H1 (cell line): Measurements from ENCODE around the gene MAP6D1. TPM values are rescaled to one million over a fixed set of nuclear protein-coding genes. Genes with fewer than 3 reads are reported as not detected.

Experiments used
- CTCF ChIA-PET: fragments of 300-600 bp; sonication (Branson Sonifier 250); formaldehyde crosslinking; loops from one replicate; lab custom pipeline; 2021; ENCODE audit not compliant: partially characterized antibody; lab: Charles Lee
- POLR2A ChIA-PET: fragments of 300-600 bp; sonication (Branson Sonifier 250); formaldehyde crosslinking; loops from one replicate; lab custom pipeline; 2021; ENCODE audit warnings: inconsistent platforms; ENCODE audit not compliant: partially characterized antibody; lab: Charles Lee
- DNase-seq, 2 experiments: peaks; one replicate each; pipeline versions ENCODE4 v3.0.0 to v3.0.0-alpha.2; 2010 to 2022; ENCODE audit warnings: low spot score in 2 of 2, low read depth in 1 of 2, mixed read lengths in 1 of 2
- FAIRE-seq: peaks from 2 replicates; lab custom pipeline; 2011; peaks lifted over from hg19 to GRCh38; lab: Jason Lieb, UNC
- H2AFZ ChIP-seq: 2 replicates; pipeline ENCODE4 v1.8.1; 2012; ENCODE audit warnings: low read length, inconsistent platforms
- H2AK5ac ChIP-seq: 2 replicates; pipeline ENCODE4 v1.6.1; 2013; ENCODE audit warnings: low read depth, low read length
- H2BK120ac ChIP-seq: replicated peaks from 2 replicates; pipeline ENCODE3; 2013; ENCODE audit warnings: low read depth, low read length, inconsistent platforms
- H2BK12ac ChIP-seq: 2 replicates; pipeline ENCODE4 v1.6.1; 2013; ENCODE audit warnings: low read depth, low read length
- H2BK15ac ChIP-seq: 2 replicates; pipeline ENCODE4 v1.6.1; 2013; ENCODE audit warnings: low read length
- H2BK20ac ChIP-seq: 2 replicates; pipeline ENCODE4 v1.6.1; 2013; ENCODE audit warnings: low read length
- H2BK5ac ChIP-seq: 2 replicates; pipeline ENCODE4 v1.6.1; 2013; ENCODE audit warnings: low read depth, low read length
- H3K14ac ChIP-seq: 2 replicates; pipeline ENCODE4 v1.6.1; 2013; ENCODE audit warnings: inconsistent platforms; ENCODE audit not compliant: insufficient read length
- H3K18ac ChIP-seq: 2 replicates; pipeline ENCODE4 v1.6.1; 2013; ENCODE audit warnings: low read length; ENCODE audit errors: extremely low read depth
- H3K23ac ChIP-seq: 2 replicates; pipeline ENCODE4 v1.6.1; 2013; ENCODE audit warnings: inconsistent platforms; ENCODE audit not compliant: insufficient read length
- H3K23me2 ChIP-seq: 2 replicates; pipeline ENCODE4 v1.6.1; 2013; ENCODE audit warnings: low read depth, low read length
- H3K27ac ChIP-seq: 2 replicates; pipeline ENCODE4 v1.6.1; 2011; ENCODE audit warnings: low read depth, low read length, inconsistent platforms
- H3K27me3 ChIP-seq, 4 experiments: replicated peaks in 1 of 4; 1 replicate in 1 of 4; 2 replicates in 3 of 4; pipeline versions ENCODE4 v1.6.1 to v1.8.1; 2011 to 2013; ENCODE audit warnings: low read length in 3 of 4, mild to moderate bottlenecking in 3 of 4, inconsistent platforms in 2 of 4, mixed read lengths in 2 of 4, moderate library complexity in 1 of 4; ENCODE audit not compliant: control insufficient read depth in 3 of 4, insufficient read depth in 3 of 4; ENCODE audit errors: extremely low read depth in 1 of 4
- H3K36me3 ChIP-seq, 4 experiments: 2 replicates each; pipeline versions ENCODE4 v1.6.1 to v1.8.1; 2011 to 2013; ENCODE audit warnings: mild to moderate bottlenecking in 4 of 4, low read length in 3 of 4, moderate library complexity in 2 of 4, control low read depth in 1 of 4, inconsistent platforms in 1 of 4; ENCODE audit not compliant: insufficient read depth in 4 of 4, control insufficient read depth in 2 of 4
- H3K4ac ChIP-seq: replicated peaks from 2 replicates; pipeline ENCODE3; 2013; ENCODE audit warnings: low read length, low read depth, mixed read lengths, inconsistent platforms; ENCODE audit not compliant: insufficient read length
- H3K4me1 ChIP-seq, 4 experiments: replicated peaks in 1 of 4; 1 replicate in 1 of 4; 2 replicates in 3 of 4; pipeline versions ENCODE4 v1.6.1 to v1.8.1; 2011 to 2013; ENCODE audit warnings: low read length in 3 of 4, inconsistent platforms in 2 of 4, mixed read lengths in 1 of 4; ENCODE audit not compliant: insufficient read depth in 4 of 4, control insufficient read depth in 3 of 4
- H3K4me2 ChIP-seq, 2 experiments: 2 replicates each; pipeline versions ENCODE4 v1.6.1 to v1.8.1; 2011 to 2013; ENCODE audit warnings: low read depth in 2 of 2, low read length in 2 of 2, control low read depth in 1 of 2, inconsistent platforms in 1 of 2, mild to moderate bottlenecking in 1 of 2; ENCODE audit not compliant: insufficient read depth in 1 of 2
- H3K4me3 ChIP-seq, 4 experiments: fragments of 200-600, 300-600 bp in 1 of 4; sonication (generic), shearing (Covaris generic), sonication (Bioruptor Twin) in 1 of 4; 2 replicates each; pipeline versions ENCODE4 v1.5.1 to v1.8.1; 2011 to 2016; ENCODE audit warnings: low read length in 4 of 4, low read depth in 3 of 4, control low read depth in 2 of 4, inconsistent platforms in 2 of 4, mild to moderate bottlenecking in 2 of 4, mixed read lengths in 1 of 4, moderate library complexity in 1 of 4; ENCODE audit not compliant: insufficient read depth in 2 of 4; ENCODE audit errors: extremely low read depth in 1 of 4
- H3K56ac ChIP-seq: replicated peaks from 2 replicates; pipeline ENCODE3; 2013; ENCODE audit warnings: low read depth, mild to moderate bottlenecking, mixed read lengths, low read length, inconsistent platforms; ENCODE audit not compliant: insufficient read length
- H3K79me1 ChIP-seq: 2 replicates; pipeline ENCODE4 v1.6.1; 2013; ENCODE audit warnings: low read depth, low read length, control low read depth
- H3K79me2 ChIP-seq, 2 experiments: 2 replicates each; pipeline versions ENCODE4 v1.6.1 to v1.8.1; 2012 to 2013; ENCODE audit warnings: low read length in 2 of 2, mild to moderate bottlenecking in 2 of 2, inconsistent platforms in 1 of 2; ENCODE audit not compliant: insufficient read depth in 2 of 2, control insufficient read depth in 1 of 2
- H3K9ac ChIP-seq, 4 experiments: replicated peaks in 1 of 4; 1 replicate in 1 of 4; 2 replicates in 3 of 4; pipeline versions ENCODE4 v1.6.1 to v1.8.1; 2011 to 2013; ENCODE audit warnings: low read depth in 3 of 4, low read length in 3 of 4, control low read depth in 2 of 4, mild to moderate bottlenecking in 2 of 4, moderate library complexity in 2 of 4, inconsistent platforms in 1 of 4; ENCODE audit errors: extremely low read depth in 1 of 4
- H3K9me3 ChIP-seq, 2 experiments: 2 replicates each; pipeline versions ENCODE4 v1.6.1 to v1.8.1; 2012 to 2013; ENCODE audit warnings: mild to moderate bottlenecking in 2 of 2, moderate library complexity in 2 of 2, control low read depth in 1 of 2, inconsistent platforms in 1 of 2, low read depth in 1 of 2, low read length in 1 of 2, mixed read lengths in 1 of 2; ENCODE audit not compliant: insufficient read depth in 2 of 2
- H4K20me1 ChIP-seq, 2 experiments: replicated peaks in 1 of 2; 2 replicates each; pipeline versions ENCODE3 to v1.8.1; 2011 to 2013; ENCODE audit warnings: inconsistent platforms in 2 of 2, low read length in 2 of 2, mild to moderate bottlenecking in 1 of 2; ENCODE audit not compliant: insufficient read depth in 2 of 2, control insufficient read depth in 1 of 2
- H4K5ac ChIP-seq: 2 replicates; pipeline ENCODE4 v1.6.1; 2013; ENCODE audit warnings: low read length, low read depth, mixed read lengths, inconsistent platforms; ENCODE audit not compliant: insufficient read length
- H4K8ac ChIP-seq: 2 replicates; pipeline ENCODE4 v1.8.0; 2013; ENCODE audit warnings: mild to moderate bottlenecking, moderate library complexity, low read length, inconsistent platforms; ENCODE audit not compliant: insufficient read depth; ENCODE audit errors: extremely low read depth
- H4K91ac ChIP-seq: replicated peaks from 2 replicates; pipeline ENCODE3; 2013; ENCODE audit warnings: low read length, mixed read lengths, inconsistent platforms; ENCODE audit not compliant: insufficient read length
- CHD1 ChIP-seq: IDR thresholded peaks from 2 replicates; pipeline ENCODE4 v1.6.1; 2012; ENCODE audit warnings: low read depth, low read length, improper control_type of control experiment
- CTBP2 ChIP-seq: IDR thresholded peaks from 2 replicates; pipeline ENCODE4 v1.7.0; 2011; ENCODE audit warnings: borderline replicate concordance, mild to moderate bottlenecking, moderate library complexity, mixed read lengths, low read length; ENCODE audit not compliant: insufficient read depth, insufficient read length
- E2F6 ChIP-seq: IDR thresholded peaks from 2 replicates; pipeline ENCODE4 v1.6.1; 2012; ENCODE audit warnings: inconsistent platforms
- MAX ChIP-seq: IDR thresholded peaks from 2 replicates; pipeline ENCODE4 v1.6.1; 2012; ENCODE audit warnings: inconsistent platforms
- RXRA ChIP-seq: IDR thresholded peaks from 2 replicates; pipeline ENCODE4 v1.6.1; 2011; ENCODE audit warnings: low read depth, mild to moderate bottlenecking, low read length, moderate library complexity; ENCODE audit not compliant: insufficient read depth
- SIN3A ChIP-seq, 2 experiments: IDR thresholded peaks in 1 of 2; conservative IDR thresholded peaks in 1 of 2; 2 replicates each; pipeline ENCODE4 v1.6.1; 2011 to 2012; ENCODE audit warnings: low read length in 2 of 2, improper control_type of control experiment in 1 of 2, low read depth in 1 of 2, mild to moderate bottlenecking in 1 of 2
- SIX5 ChIP-seq: IDR thresholded peaks from 2 replicates; pipeline ENCODE4 v1.6.1; 2011; ENCODE audit warnings: mild to moderate bottlenecking, low read depth, low read length
- SP2 ChIP-seq: IDR thresholded peaks from 2 replicates; pipeline ENCODE4 v1.6.1; 2012; ENCODE audit warnings: mild to moderate bottlenecking, low read length, inconsistent platforms
- SUZ12 ChIP-seq: fragments of 200-600 bp; sonication (generic); IDR thresholded peaks from 2 replicates; pipeline ENCODE4 v1.6.1; 2012; ENCODE audit warnings: mild to moderate bottlenecking, inconsistent platforms, low read length, moderate library complexity, mixed read lengths
- WGBS, 2 experiments: shearing (Covaris generic) in 1 of 2; methylation state at CpG; one replicate each; pipeline versions ENCODE4 v1.1.6 to v1.1.7; 2013 to 2015; ENCODE audit warnings: low lambda C conversion rate in 2 of 2, mixed read lengths in 2 of 2, inconsistent platforms in 1 of 2, low coverage in 1 of 2, missing lambda C conversion rate in 1 of 2; ENCODE audit not compliant: insufficient replicate concordance in 2 of 2, insufficient coverage in 1 of 2, insufficient read length in 1 of 2; ENCODE audit errors: extremely low coverage in 1 of 2, missing lambda C conversion rate in 1 of 2; 5-methylcytosine and 5-hydroxymethylcytosine counted together
- polyA plus RNA-seq, 7 experiments: library from polyadenylated mRNA; depleted of rRNA in 3 of 7; stranded (reverse) in 5 of 7; unstranded in 2 of 7; fragments of >200 nt in 5 of 7; fragments of 200-250 nt in 2 of 7; gene quantifications; 1 replicate in 5 of 7; 2 replicates in 1 of 7; 4 replicates in 1 of 7; pipeline versions ENCODE4 v1.2.1 to v1.2.3, GENCODE V29; 2011 to 2013; ENCODE audit warnings: missing spikeins in 2 of 7, mixed read lengths in 2 of 7
- total RNA-seq: library from RNA; stranded (reverse); fragmentation: NEBNext Ultra II Directional; extraction: Animal tissue kit (Norgen Biotek cat#: 25700); gene quantifications from 2 replicates; pipeline ENCODE4 v1.2.1, GENCODE V29; 2021

MAP6D1 gene
- total and polyA plus RNA-seq, 2 of the 8 experiments (the other 6 are each of a cell fraction or from before 2014, with no cell fraction given): 4.8 to 5.2 TPM

- no peaks in the 10 kb centered on the region for H3K79me1 ChIP-seq
- FAIRE-seq: no peak
- H3K4me1 ChIP-seq: no peaks in the 10 kb centered on the region
- no peak overlapping the region for H3K27ac ChIP-seq
- H2AFZ ChIP-seq: no peak overlapping the region
- H3K56ac ChIP-seq: no peak overlapping the region
- H3K36me3 ChIP-seq: peaks cover 22 to 81% (median 56%) of the 10 kb centered on the region in 4 experiments
- 92% methylated on average over 6 of the region's 6 CpGs; no CpG with 5 or more reads in 1 of the 2 experiments for WGBS, 2 experiments
- DNase-seq: no peak
- no peak overlapping the region for H2BK20ac ChIP-seq
- H3K4me3 ChIP-seq: no peak overlapping the region
- H4K91ac ChIP-seq: no peak overlapping the region
- no peak overlapping the region for H3K9ac ChIP-seq
- H2AK5ac ChIP-seq: no peak overlapping the region
- H4K20me1 ChIP-seq: peaks cover 0 to 4% of the 10 kb centered on the region in 2 experiments
- no peaks in the 10 kb centered on the region for H3K23me2 ChIP-seq
- ChIA-PET CTCF (interaction anchor here (1.0 kb wide), 1 partner anchor 14 kb away, joined by 3 read pairs; no protein-coding TSS in a partner anchor), POLR2A (no interaction called here)
- H3K18ac ChIP-seq: no peak overlapping the region
- no peaks in the 10 kb centered on the region for H3K27me3 ChIP-seq
- H3K9me3 ChIP-seq: no peaks in the 10 kb centered on the region
- H3K4me2 ChIP-seq: no peak overlapping the region
- no peak overlapping the region for H4K8ac ChIP-seq
- no peak overlapping the region for H3K14ac ChIP-seq
- H2BK12ac ChIP-seq: no peak overlapping the region
- no peak overlapping the region for H2BK15ac ChIP-seq
- H3K23ac ChIP-seq: no peak overlapping the region
- no peaks in the 10 kb centered on the region for H3K79me2 ChIP-seq
- no peak overlapping the region for H4K5ac ChIP-seq
- H3K4ac ChIP-seq: no peak overlapping the region
- H2BK5ac ChIP-seq: no peak overlapping the region
- no peak overlapping the region for H2BK120ac ChIP-seq
- TF ChIP-seq SUZ12 (no peak), E2F6 (no peak), CHD1 (no peak), SP2 (no peak), SIX5 (no peak), RXRA (no peak), CTBP2 (no peak), SIN3A (conservative IDR thresholded peaks at IDR 0.05 in 1 of 2, IDR thresholded peaks at IDR 0.05 in 1 of 2; ENCODE audit: low read depth in 1 of 2, low read length in 2 of 2) (no peak), MAX (no peak)
These were observed 44.1 kb downstream of the MAP6D1 start for GRCh38 chr3:183781246-183781645.
